ENCODE results near the gene SP5.

DNA sequence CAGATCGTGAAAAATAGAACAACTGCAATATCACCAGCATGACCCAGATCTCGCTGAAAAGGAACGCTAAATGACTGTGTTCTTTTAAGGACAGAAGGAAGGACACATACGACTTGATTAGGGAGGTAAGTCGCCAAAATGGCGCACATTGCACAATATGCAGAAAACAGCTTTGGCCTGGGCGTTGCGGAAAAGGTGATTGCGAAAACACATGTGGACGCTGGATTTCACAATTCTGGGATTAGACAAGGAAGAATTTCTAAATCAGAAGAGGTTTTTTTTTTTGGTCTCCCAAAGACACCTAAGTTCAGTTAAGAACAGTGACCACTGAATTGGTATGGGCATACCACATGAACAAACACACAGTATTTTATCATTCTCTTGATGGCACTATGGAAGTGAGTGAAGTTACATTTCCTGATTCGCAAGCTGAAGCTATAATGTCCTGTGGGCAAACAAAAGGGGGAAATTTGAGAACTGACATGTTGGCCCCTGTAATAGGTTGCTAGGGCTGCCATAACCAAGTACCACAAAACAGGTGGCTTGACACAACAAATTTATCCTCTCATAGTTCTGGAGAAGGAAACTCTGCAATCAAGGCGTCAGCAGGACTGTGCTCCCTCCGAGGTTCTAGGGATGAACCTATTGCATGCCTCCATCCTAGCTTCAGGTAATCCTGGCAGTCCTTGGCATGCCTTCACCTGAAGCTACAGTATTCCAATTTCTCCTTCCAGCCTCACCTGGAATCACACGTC, 29.3 kb downstream of the SP5 start:
- TF ChIP-seq EZH2 (IDR thresholded peaks at IDR 0.05; ENCODE audit: insufficient read depth, poor library complexity, severe bottlenecking) (no peak), EZH2phosphoT487 (IDR thresholded peaks at IDR 0.05; ENCODE audit: insufficient read depth, low read depth) (no peak)

Data from GM23248 (cell line).